IMR-90 (cell line): ENCODE results near the gene CNOT10. TPM values are rescaled to one million over a fixed set of nuclear protein-coding genes. Genes with fewer than 3 reads are reported as not detected.
"Not testable (repeated sequence)": the region's sequence is repeated elsewhere in the genome, so short reads cannot be mapped to it uniquely, and the experiment has no call there.

Experiments used
- ATAC-seq: fragments of 200-7000 bp; cut with Tn5 transposase; 2 replicates; pipeline ENCODE4 v1.9.1; 2020; ENCODE audit warnings: low read depth, mild to moderate bottlenecking, moderate library complexity
- BruUV-seq: library from RNA; stranded (reverse); fragments of 400-500 nt; replicated peaks from 2 replicates; lab custom pipeline; 2021; lab: Mats Ljungman, UMichigan
- CTCF ChIA-PET: fragments of 300-600 bp; formaldehyde crosslinking; extraction: SDS; loops from one replicate; lab custom pipeline; 2021; ENCODE audit warnings: antibody characterized with exemption; lab: Yijun Ruan, JAX
- POLR2A ChIA-PET: fragments of 300-600 bp; sonication (Branson Sonifier 250); formaldehyde crosslinking; loops from one replicate; lab custom pipeline; 2022; ENCODE audit warnings: antibody characterized with exemption; ENCODE audit not compliant: unreplicated experiment; lab: Charles Lee
- DNase-seq: peaks from one replicate; pipeline ENCODE4 v3.0.0; 2013
- H2AFZ ChIP-seq: replicated peaks from 2 replicates; pipeline ENCODE3; 2013; ENCODE audit warnings: low read length, mild to moderate bottlenecking; ENCODE audit not compliant: poor library complexity
- H2AK5ac ChIP-seq: 2 replicates; pipeline ENCODE4 v1.6.1; 2013; ENCODE audit warnings: low read depth, low read length, inconsistent platforms
- H2AK9ac ChIP-seq: replicated peaks from 2 replicates; pipeline ENCODE3; 2013; ENCODE audit warnings: mild to moderate bottlenecking, low read depth, low read length, moderate library complexity; ENCODE audit not compliant: poor library complexity
- H2BK120ac ChIP-seq: 2 replicates; pipeline ENCODE4 v1.6.1; 2013; ENCODE audit warnings: low read depth, low read length, inconsistent platforms
- H2BK15ac ChIP-seq: 3 replicates; pipeline ENCODE4 v1.6.1; 2013; ENCODE audit warnings: low read depth, low read length, inconsistent platforms
- H2BK20ac ChIP-seq: 2 replicates; pipeline ENCODE4 v1.6.1; 2013; ENCODE audit warnings: low read depth, mild to moderate bottlenecking, inconsistent platforms, low read length, moderate library complexity
- H2BK5ac ChIP-seq: 2 replicates; pipeline ENCODE4 v1.6.1; 2013; ENCODE audit warnings: mild to moderate bottlenecking, low read depth, low read length, inconsistent platforms; ENCODE audit not compliant: poor library complexity, severe bottlenecking
- H3K14ac ChIP-seq: replicated peaks from 2 replicates; pipeline ENCODE4 v1.6.1; 2013; ENCODE audit warnings: low read depth, low read length, inconsistent platforms
- H3K18ac ChIP-seq: 2 replicates; pipeline ENCODE4 v1.6.1; 2013; ENCODE audit warnings: low read depth, low read length, control low read depth
- H3K23ac ChIP-seq: 2 replicates; pipeline ENCODE4 v1.6.1; 2013; ENCODE audit warnings: low read depth, low read length, inconsistent platforms
- H3K27ac ChIP-seq: 2 replicates; pipeline ENCODE4 v1.5.1; 2013; ENCODE audit warnings: mild to moderate bottlenecking, control low read depth, low read length; ENCODE audit not compliant: insufficient read depth
- H3K27me3 ChIP-seq: 2 replicates; pipeline ENCODE4 v1.6.1; 2013; ENCODE audit warnings: low read length; ENCODE audit not compliant: control insufficient read depth, insufficient read depth
- H3K36me3 ChIP-seq: 2 replicates; pipeline ENCODE4 v1.6.1; 2013; ENCODE audit warnings: low read length, mixed read lengths; ENCODE audit not compliant: control insufficient read depth, insufficient read depth
- H3K4ac ChIP-seq: 2 replicates; pipeline ENCODE4 v1.6.1; 2013; ENCODE audit warnings: low read depth, low read length, inconsistent platforms
- H3K4me1 ChIP-seq: 2 replicates; pipeline ENCODE4 v1.6.1; 2013; ENCODE audit warnings: low read length, mixed read lengths; ENCODE audit not compliant: control insufficient read depth, insufficient read depth
- H3K4me2 ChIP-seq: 2 replicates; pipeline ENCODE4 v1.6.1; 2013; ENCODE audit warnings: low read depth, mild to moderate bottlenecking, control low read depth, low read length, moderate library complexity
- H3K4me3 ChIP-seq: 2 replicates; pipeline ENCODE4 v1.5.1; 2013; ENCODE audit warnings: low read depth, mild to moderate bottlenecking, control low read depth, low read length, moderate library complexity; ENCODE audit not compliant: insufficient read depth
- H3K56ac ChIP-seq: 2 replicates; pipeline ENCODE4 v1.6.1; 2013; ENCODE audit warnings: low read length, inconsistent platforms; ENCODE audit not compliant: insufficient read depth; ENCODE audit errors: extremely low read depth
- H3K79me1 ChIP-seq, 2 experiments: 2 replicates each; pipeline ENCODE4 v1.6.1; 2013; ENCODE audit warnings: low read length in 2 of 2, inconsistent platforms in 1 of 2, low read depth in 1 of 2
- H3K9ac ChIP-seq: 2 replicates; pipeline ENCODE4 v1.6.1; 2013; ENCODE audit warnings: low read depth, low read length, control low read depth
- H3K9me1 ChIP-seq: 2 replicates; pipeline ENCODE4 v1.6.1; 2013; ENCODE audit warnings: low read length, inconsistent platforms; ENCODE audit not compliant: insufficient read depth
- H3K9me3 ChIP-seq: 2 replicates; pipeline ENCODE4 v1.6.1; 2013; ENCODE audit warnings: low read length; ENCODE audit not compliant: control insufficient read depth, insufficient read depth
- H4K20me1 ChIP-seq: 2 replicates; pipeline ENCODE4 v1.6.1; 2013; ENCODE audit warnings: low read length, inconsistent platforms; ENCODE audit not compliant: insufficient read depth
- H4K5ac ChIP-seq: 2 replicates; pipeline ENCODE4 v1.6.1; 2013; ENCODE audit warnings: mild to moderate bottlenecking, low read depth, low read length, control low read depth
- H4K8ac ChIP-seq, 2 experiments: 2 replicates each; pipeline ENCODE4 v1.6.1; 2013; ENCODE audit warnings: low read depth in 2 of 2, low read length in 2 of 2, control low read depth in 1 of 2, inconsistent platforms in 1 of 2
- H4K91ac ChIP-seq: 2 replicates; pipeline ENCODE4 v1.6.1; 2013; ENCODE audit warnings: low read depth, low read length, inconsistent platforms; ENCODE audit not compliant: insufficient read depth
- CEBPB ChIP-seq: IDR thresholded peaks from 2 replicates; pipeline ENCODE4 v1.6.1; 2012; ENCODE audit warnings: low read depth, low read length, improper control_type of control experiment
- CTCF ChIP-seq: conservative IDR thresholded peaks from 2 replicates; pipeline ENCODE4 v1.5.1; 2012; ENCODE audit warnings: mild to moderate bottlenecking, low read depth, low read length, improper control_type of control experiment
- RAD21 ChIP-seq: IDR thresholded peaks from 2 replicates; pipeline ENCODE4 v1.6.1; 2012; ENCODE audit warnings: low read length, improper control_type of control experiment
- SMC3 ChIP-seq: fragments of 150-350 bp; IDR thresholded peaks from 2 replicates; pipeline ENCODE4 v1.6.1; 2016; ENCODE audit warnings: low read depth, mild to moderate bottlenecking, antibody characterized with exemption, low read length, moderate library complexity
- whole genome bisulfite sequencing, 2 experiments: methylation state at CpG; one replicate each; pipeline versions ENCODE4 v1.1.5 to v1.1.7; 2013; ENCODE audit warnings: missing lambda C conversion rate in 2 of 2; ENCODE audit not compliant: insufficient read length in 1 of 2; ENCODE audit errors: extremely low coverage in 2 of 2; 5-methylcytosine and 5-hydroxymethylcytosine counted together
- dilution Hi-C: fragments of 300-500 bp; cut with HindIII; formaldehyde crosslinking; loops from one replicate; pipeline ENCODE4 v1.14.3; 2018; ENCODE audit warnings: low sequenced_read_pairs; ENCODE audit not compliant: unreplicated experiment
- in situ Hi-C: fragments of 300-500 bp; cut with MboI; formaldehyde crosslinking; loops from 3 replicates; pipeline ENCODE4 v1.14.3; 2019; ENCODE audit warnings: low sequenced_read_pairs, inconsistent platforms, mixed read lengths
- intact Hi-C: fragments of 100-400 bp; cut with micrococcal nuclease; formaldehyde crosslinking; loops from 2 replicates; pipeline ENCODE4 v1.10.0; 2022
- polyA plus RNA-seq, 3 experiments: library from polyadenylated mRNA; depleted of rRNA; stranded (reverse); fragments of >200 nt; gene quantifications; 2 replicates each; pipeline ENCODE4 v1.2.3, GENCODE V29; 2012; ENCODE audit warnings: low replicate concordance in 1 of 3
- total RNA-seq: library from RNA; depleted of rRNA; stranded (reverse); fragments of >200 nt; gene quantifications from 2 replicates; pipeline ENCODE4 v1.2.3, GENCODE V29; 2012

CNOT10 gene
- total and polyA plus RNA-seq, 2 of the 4 experiments (the other 2 are of a cell fraction): 15.8 to 20.4 TPM

DNA sequence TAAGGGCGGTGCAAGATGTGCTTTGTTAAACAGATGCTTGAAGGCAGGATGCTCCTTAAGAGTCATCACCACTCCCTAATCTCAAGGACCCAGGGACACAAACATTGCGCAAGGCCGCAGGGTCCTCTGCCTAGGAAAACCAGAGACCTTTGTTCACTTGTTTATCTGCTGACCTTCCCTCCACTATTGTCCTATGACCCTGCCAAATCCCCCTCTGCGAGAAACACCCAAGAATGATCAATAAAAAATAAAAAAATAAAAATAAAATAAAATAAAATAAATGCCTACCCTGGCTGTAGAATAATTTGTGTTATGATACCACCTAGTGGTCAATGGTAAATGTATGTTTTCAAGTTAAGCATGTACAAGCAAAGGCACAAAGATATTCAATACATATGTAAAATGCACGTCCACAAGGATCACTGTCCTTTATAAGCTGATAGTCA, 20.3 kb upstream of the CNOT10 start:
- H3K9me1 ChIP-seq, H4K5ac ChIP-seq, H3K56ac ChIP-seq, H2AK9ac ChIP-seq, CTCF ChIA-PET, H3K23ac ChIP-seq, H3K4ac ChIP-seq, BruUV-seq, H4K8ac ChIP-seq, H2BK20ac ChIP-seq, H3K4me1 ChIP-seq, H2BK15ac ChIP-seq, H2AK5ac ChIP-seq, H4K20me1 ChIP-seq, H3K79me1 ChIP-seq, H3K27ac ChIP-seq, H3K4me3 ChIP-seq, H3K36me3 ChIP-seq, dilution Hi-C loops, H2BK5ac ChIP-seq, H3K9me3 ChIP-seq, H3K4me2 ChIP-seq, H3K9ac ChIP-seq, H3K18ac ChIP-seq, H2AFZ ChIP-seq, H3K27me3 ChIP-seq, H4K91ac ChIP-seq, H3K14ac ChIP-seq, H2BK120ac ChIP-seq, POLR2A ChIA-PET: not testable (repeated sequence)
- intact Hi-C loops (loop anchor here (1.0 to 5.0 kb wide), 4 partner anchors 94 to 487 kb away; partner anchors contain the start of gene DYNC1LI1), in situ Hi-C loops (loop anchor here (5.0 to 25.0 kb wide), 3 partner anchors 157 to 377 kb away; partner anchors contain the start of gene CMTM7)
- TF ChIP-seq RAD21: peak; percentile 73
- peak; percentile 60 for TF ChIP-seq CTCF
- peak; percentile 71 for TF ChIP-seq CEBPB
- peak; percentile 74 for TF ChIP-seq SMC3
- WGBS, 2 experiments: no CpG with 5 or more reads among the region's 5 CpGs
- peak; percentile 65 for DNase-seq
- peak; percentile 88 for ATAC-seq
